ENCODE results near the gene TUNAR. TPM values are rescaled to one million over a fixed set of nuclear protein-coding genes. Genes with fewer than 3 reads are reported as not detected.

The TUNAR gene
- total RNA-seq, 4 donors from 2014 or later: 0.54 TPM; not detected in 3

- no peak overlapping the region for H3K27ac ChIP-seq
- TF ChIP-seq POLR2A (IDR thresholded peaks at IDR 0.05): no peak
- TF ChIP-seq POLR2AphosphoS5 (IDR thresholded peaks at IDR 0.05): no peak
- no peak for TF ChIP-seq CTCF (IDR thresholded peaks at IDR 0.05)
- no peak for TF ChIP-seq EP300 (IDR thresholded peaks at IDR 0.05)
- no peaks in the 10 kb centered on the region for H3K9me3 ChIP-seq
- no peak overlapping the region for H3K4me3 ChIP-seq
- H3K27me3 ChIP-seq: peaks cover 66% of the 10 kb centered on the region
- H3K36me3 ChIP-seq: no peaks in the 10 kb centered on the region
- H3K4me1 ChIP-seq: no peaks in the 10 kb centered on the region
- no peak for ATAC-seq
Observed at GRCh38 chr14:95931384-95931783, 54.8 kb downstream of the TUNAR start.

GRCh38 chr14:95935228-95935822, 58.7 kb downstream of the TUNAR start:
- Histone ChIP-seq H3K27ac (no peak overlapping the region), H3K4me3 (no peak overlapping the region), H3K9me3 (peaks cover 0 to 15% (median 0%) of the 10 kb centered on the region in 3 donors), H3K4me1 (no peaks in the 10 kb centered on the region), H3K27me3 (peaks cover 39% of the 10 kb centered on the region), H3K36me3 (no peaks in the 10 kb centered on the region)
- ATAC-seq: no peak
- WGBS, 2 donors (ENCODE audit: low coverage in 1 of 2): 10 to 23% methylated on average over 2 of the region's 2 CpGs
- TF ChIP-seq POLR2AphosphoS5 (IDR thresholded peaks at IDR 0.05) (no peak), EP300 (IDR thresholded peaks at IDR 0.05) (no peak), POLR2A (IDR thresholded peaks at IDR 0.05) (no peak), CTCF (IDR thresholded peaks at IDR 0.05) (no peak)

- Histone ChIP-seq H3K4me3 (no peak overlapping the region), H3K9me3 (peaks cover 0 to 15% (median 0%) of the 10 kb centered on the region in 3 donors), H3K27ac (no peak overlapping the region), H3K36me3 (no peaks in the 10 kb centered on the region), H3K27me3 (peaks cover 40% of the 10 kb centered on the region), H3K4me1 (no peaks in the 10 kb centered on the region)
- TF ChIP-seq POLR2A (IDR thresholded peaks at IDR 0.05) (no peak), CTCF (IDR thresholded peaks at IDR 0.05) (no peak)
- 77% methylated on average over 2 of the region's 2 CpGs for WGBS, 2 donors (ENCODE audit: low coverage in 1 of 2)
- no peak for ATAC-seq
Observed at GRCh38 chr14:95936041-95936440, 59.4 kb downstream of the TUNAR start.

GRCh38 chr14:95939335-95939734, 62.7 kb downstream of the TUNAR start:
- Histone ChIP-seq H3K4me3 (no peak overlapping the region), H3K36me3 (no peaks in the 10 kb centered on the region), H3K4me1 (no peaks in the 10 kb centered on the region), H3K27ac (no peak overlapping the region), H3K9me3 (peaks cover 0 to 21% (median 0%) of the 10 kb centered on the region in 3 donors), H3K27me3 (peaks cover 26% of the 10 kb centered on the region)
- no peak for ATAC-seq
- 80 to 81% methylated on average over 4 of the region's 4 CpGs for WGBS, 2 donors (ENCODE audit: low coverage in 1 of 2)
- TF ChIP-seq POLR2AphosphoS5 (IDR thresholded peaks at IDR 0.05) (no peak), EP300 (IDR thresholded peaks at IDR 0.05) (no peak), POLR2A (IDR thresholded peaks at IDR 0.05) (no peak), CTCF (IDR thresholded peaks at IDR 0.05) (no peak)

GRCh38 chr14:95941897-95942296, 65.3 kb downstream of the TUNAR start:
- Histone ChIP-seq H3K36me3 (no peaks in the 10 kb centered on the region), H3K9me3 (peaks cover 0 to 20% (median 0%) of the 10 kb centered on the region in 3 donors), H3K4me1 (no peaks in the 10 kb centered on the region), H3K4me3 (no peak overlapping the region), H3K27me3 (peaks cover 22% of the 10 kb centered on the region), H3K27ac (no peak overlapping the region)
- WGBS, 2 donors (ENCODE audit: low coverage in 1 of 2): 19 to 20% methylated on average over 1 to 2 of the region's 2 CpGs
- TF ChIP-seq EP300 (IDR thresholded peaks at IDR 0.05) (no peak), POLR2A (IDR thresholded peaks at IDR 0.05) (no peak), POLR2AphosphoS5 (IDR thresholded peaks at IDR 0.05) (no peak), CTCF (IDR thresholded peaks at IDR 0.05) (no peak)
- ATAC-seq: no peak

Measured in gastroesophageal sphincter (tissue), 4 donors.